ENCODE results near the gene TRAPPC10. TPM values are rescaled to one million over a fixed set of nuclear protein-coding genes. Genes with fewer than 3 reads are reported as not detected.

Gene TRAPPC10
- total and polyA plus RNA-seq, 2 of the 8 experiments (the other 6 are each of a cell fraction or from before 2014, with no cell fraction given) = 18.5 to 29.8 TPM

DNA sequence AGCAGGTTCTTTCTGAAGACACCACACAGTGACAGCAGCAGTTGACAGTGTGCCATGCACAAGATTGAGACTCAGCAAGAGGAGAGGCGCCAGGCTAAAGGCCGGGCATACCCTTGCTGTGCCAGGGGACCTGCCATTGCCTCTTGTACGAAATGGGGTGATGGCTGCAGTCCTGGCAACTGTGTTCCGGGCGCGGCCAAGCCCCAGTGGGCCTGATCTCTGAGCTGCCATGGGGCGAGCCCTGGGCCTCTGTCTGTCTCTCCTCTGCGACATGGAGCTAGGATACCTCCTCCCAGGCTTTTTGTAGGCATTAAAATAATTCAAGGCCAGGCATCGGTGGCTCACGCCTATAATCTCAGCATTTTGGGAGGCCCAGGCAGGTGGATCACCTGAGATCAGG, 9.6 kb upstream of the TRAPPC10 start:
- Histone ChIP-seq H3K4me3 (ENCODE audit: extremely low read depth in 1 of 4, insufficient read depth in 2 of 4, low read depth in 3 of 4, low read length in 4 of 4) (no peak overlapping the region), H3K9ac (replicated peaks in 1 of 4; ENCODE audit: extremely low read depth in 1 of 4, low read depth in 3 of 4, low read length in 3 of 4) (no peak overlapping the region), H3K18ac (ENCODE audit: extremely low read depth, low read length) (no peak overlapping the region), H3K36me3 (ENCODE audit: control insufficient read depth in 2 of 4, insufficient read depth in 4 of 4, low read length in 3 of 4) (no peaks in the 10 kb centered on the region), H3K23me2 (ENCODE audit: low read depth, low read length) (0 out of 2 replicates have a peak, but pooled peaks cover 2% of the 10 kb centered on the region), H3K14ac (ENCODE audit: insufficient read length) (no peak overlapping the region), H4K8ac (ENCODE audit: extremely low read depth, insufficient read depth, low read length) (no peak overlapping the region), H3K23ac (ENCODE audit: insufficient read length) (no peak overlapping the region), H4K20me1 (replicated peaks in 1 of 2; ENCODE audit: control insufficient read depth in 1 of 2, insufficient read depth in 2 of 2, low read length in 2 of 2) (no peaks in the 10 kb centered on the region), H3K4me1 (replicated peaks in 1 of 4; ENCODE audit: control insufficient read depth in 3 of 4, insufficient read depth in 4 of 4, low read length in 3 of 4) (no peaks in the 10 kb centered on the region; a peak in 1 of 7 replicates), H3K4ac (replicated peaks; ENCODE audit: insufficient read length, low read depth, low read length) (no peak overlapping the region), H3K79me2 (ENCODE audit: control insufficient read depth in 1 of 2, insufficient read depth in 2 of 2, low read length in 2 of 2) (no peaks in the 10 kb centered on the region), H2AK5ac (ENCODE audit: low read depth, low read length) (no peak overlapping the region), H3K4me2 (ENCODE audit: insufficient read depth in 1 of 2, low read depth in 2 of 2, low read length in 2 of 2) (no peak overlapping the region), H4K91ac (replicated peaks; ENCODE audit: insufficient read length, low read length) (no peak overlapping the region), H3K56ac (replicated peaks; ENCODE audit: insufficient read length, low read depth, low read length) (no peak overlapping the region), H3K27ac (ENCODE audit: low read depth, low read length) (no peak overlapping the region), H3K9me3 (ENCODE audit: insufficient read depth in 2 of 2, low read depth in 1 of 2, low read length in 1 of 2) (no peaks in the 10 kb centered on the region), H4K5ac (ENCODE audit: insufficient read length, low read depth, low read length) (no peak overlapping the region), H2BK120ac (replicated peaks; ENCODE audit: low read depth, low read length) (no peak overlapping the region), H2BK12ac (ENCODE audit: low read depth, low read length) (no peak overlapping the region), H2BK15ac (ENCODE audit: low read length) (no peak overlapping the region), H3K27me3 (replicated peaks in 1 of 4; ENCODE audit: control insufficient read depth in 3 of 4, extremely low read depth in 1 of 4, insufficient read depth in 3 of 4, low read length in 3 of 4) (no peaks in the 10 kb centered on the region), H2BK5ac (ENCODE audit: low read depth, low read length) (no peak overlapping the region), H2BK20ac (ENCODE audit: low read length) (no peak overlapping the region), H2AFZ (ENCODE audit: low read length) (no peak overlapping the region), H3K79me1 (ENCODE audit: low read depth, low read length) (no peaks in the 10 kb centered on the region)
- POLR2A ChIA-PET (ENCODE audit: partially characterized antibody) = interaction anchor here (1.1 to 1.3 kb wide), 2 partner anchors 10 to 79 kb away, joined by 4 read pairs; partner anchors contain the start of gene TRAPPC10
- DNase-seq (ENCODE audit: low read depth in 1 of 2, low spot score in 2 of 2) (no peak), FAIRE-seq (no peak)
- CTCF ChIA-PET (ENCODE audit: partially characterized antibody) = interaction anchor here (0.8 to 1.8 kb wide), 2 partner anchors 61 to 74 kb away, joined by 3 to 6 read pairs; no protein-coding TSS in a partner anchor
- TF ChIP-seq CBX5 (IDR thresholded peaks at IDR 0.05; ENCODE audit: low read depth, low read length) (no peak), NRF1 (IDR thresholded peaks at IDR 0.05; ENCODE audit: low read depth, low read length) (no peak), RNF2 (IDR thresholded peaks at IDR 0.05; ENCODE audit: borderline replicate concordance, low read depth, low read length, missing control alignments, poor library complexity, severe bottlenecking) (no peak)
- 96% methylated on average over 10 of the region's 10 CpGs; no CpG with 5 or more reads in 1 of the 2 experiments for WGBS, 2 experiments (ENCODE audit: extremely low coverage in 1 of 2, insufficient coverage in 1 of 2, insufficient read length in 1 of 2, insufficient replicate concordance in 2 of 2, low coverage in 1 of 2, low lambda C conversion rate in 2 of 2, missing lambda C conversion rate in 1 of 2)
